HG02970 (cell line): Measurements from ENCODE around the gene SPARC.

Experiments used
- ATAC-seq: cut with Tn5 transposase; IDR thresholded peaks from one replicate; pipeline ENCODE4 v1.9.1; 2021; ENCODE audit warnings: mild to moderate bottlenecking, moderate library complexity, moderate number of reproducible peaks; ENCODE audit not compliant: unreplicated experiment, low FRiP score

The SPARC gene

DNA sequence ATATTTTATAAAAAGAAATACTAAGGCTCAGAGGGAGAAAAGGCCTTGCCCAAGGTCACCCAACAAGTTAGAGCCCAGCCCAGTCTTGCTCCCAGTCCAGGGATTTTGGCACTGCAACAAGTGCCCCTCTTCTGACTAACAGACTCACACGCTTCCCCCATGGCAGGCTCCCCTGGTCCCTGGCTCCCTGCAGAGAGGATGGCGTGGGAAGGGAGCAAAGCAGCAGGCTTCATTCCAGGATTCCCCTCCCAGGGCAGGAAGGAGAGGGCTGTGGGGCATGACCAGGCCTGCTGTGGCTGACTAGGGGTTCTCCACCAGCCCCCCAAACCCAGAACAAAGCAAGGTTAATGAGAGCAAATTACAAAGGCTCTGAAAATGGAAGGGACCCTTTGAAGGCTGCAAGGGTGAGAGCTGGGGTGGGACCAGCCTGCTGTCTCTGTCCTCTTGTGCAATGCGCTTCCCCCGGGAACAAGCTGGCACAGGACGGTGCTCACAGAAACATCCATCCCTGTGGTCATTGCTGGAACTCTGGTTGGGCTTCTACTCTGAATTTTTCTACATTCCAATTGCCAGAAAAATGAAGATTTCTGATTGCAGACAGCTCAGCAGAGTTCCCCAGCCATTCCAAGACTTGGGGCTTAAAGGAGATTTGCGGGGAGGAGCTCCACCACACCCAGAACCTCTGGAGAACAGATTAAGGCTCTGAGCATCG, 58.4 kb downstream of the SPARC start:
- ATAC-seq = no peak

DNA sequence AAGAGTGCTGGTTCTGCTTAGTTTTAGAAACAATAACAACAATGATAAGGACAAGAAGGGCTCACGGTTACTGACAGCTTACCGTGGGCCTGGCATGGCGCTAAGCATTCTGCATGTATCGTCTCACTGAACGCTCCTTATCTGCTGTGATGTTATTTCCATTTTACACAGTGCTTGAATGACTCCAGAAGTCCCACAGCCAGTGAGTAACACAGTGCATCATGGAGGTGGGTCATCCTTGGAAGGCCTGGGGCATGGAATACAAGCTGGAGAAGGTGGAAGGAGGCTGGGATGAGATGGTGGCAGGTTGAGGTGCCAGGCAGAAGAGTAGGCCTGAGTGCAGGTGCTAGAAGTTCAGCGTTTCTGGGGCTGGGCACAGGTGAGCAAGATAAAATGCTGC, 59.1 kb downstream of the SPARC start:
- no peak for ATAC-seq

DNA sequence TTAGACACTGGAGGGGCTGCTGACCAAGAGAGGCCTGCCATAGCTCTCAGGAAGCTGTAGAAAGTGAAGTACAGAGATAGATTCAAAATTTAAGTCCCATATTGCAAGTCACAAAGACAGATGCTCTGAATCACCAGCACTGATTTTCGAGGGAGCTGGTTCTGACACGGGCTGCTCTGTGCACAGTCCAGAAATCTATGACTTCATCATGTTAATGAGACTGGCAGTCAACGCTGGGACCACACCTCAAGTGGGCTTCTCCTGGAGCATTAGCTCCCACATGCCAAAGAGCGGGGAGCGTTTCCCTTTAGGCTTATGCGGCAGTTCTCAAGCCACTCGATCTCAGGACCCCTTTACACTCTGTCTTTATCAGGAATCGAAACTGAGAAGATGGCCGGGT, 61.4 kb downstream of the SPARC start:
- ATAC-seq = no peak

DNA sequence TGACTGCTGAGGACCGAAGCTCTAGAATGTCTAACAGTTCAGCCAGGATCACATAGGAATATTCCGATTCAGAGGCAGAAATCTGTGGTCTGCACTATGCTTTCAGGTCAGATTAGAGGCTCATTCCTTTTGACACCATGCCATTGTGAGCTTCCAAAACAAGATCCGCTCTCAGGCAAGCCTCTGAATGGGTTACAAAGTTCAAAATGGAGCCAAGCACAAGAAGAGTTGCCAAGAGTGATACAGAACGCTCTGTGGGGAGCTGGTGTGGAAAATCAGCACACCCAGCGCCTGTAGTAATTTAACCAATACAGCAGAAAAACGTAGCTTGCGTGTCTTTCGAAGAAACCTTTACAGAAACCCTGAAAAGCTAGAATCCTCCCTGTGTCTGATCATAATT, 62.2 kb downstream of the SPARC start:
- no peak for ATAC-seq

DNA sequence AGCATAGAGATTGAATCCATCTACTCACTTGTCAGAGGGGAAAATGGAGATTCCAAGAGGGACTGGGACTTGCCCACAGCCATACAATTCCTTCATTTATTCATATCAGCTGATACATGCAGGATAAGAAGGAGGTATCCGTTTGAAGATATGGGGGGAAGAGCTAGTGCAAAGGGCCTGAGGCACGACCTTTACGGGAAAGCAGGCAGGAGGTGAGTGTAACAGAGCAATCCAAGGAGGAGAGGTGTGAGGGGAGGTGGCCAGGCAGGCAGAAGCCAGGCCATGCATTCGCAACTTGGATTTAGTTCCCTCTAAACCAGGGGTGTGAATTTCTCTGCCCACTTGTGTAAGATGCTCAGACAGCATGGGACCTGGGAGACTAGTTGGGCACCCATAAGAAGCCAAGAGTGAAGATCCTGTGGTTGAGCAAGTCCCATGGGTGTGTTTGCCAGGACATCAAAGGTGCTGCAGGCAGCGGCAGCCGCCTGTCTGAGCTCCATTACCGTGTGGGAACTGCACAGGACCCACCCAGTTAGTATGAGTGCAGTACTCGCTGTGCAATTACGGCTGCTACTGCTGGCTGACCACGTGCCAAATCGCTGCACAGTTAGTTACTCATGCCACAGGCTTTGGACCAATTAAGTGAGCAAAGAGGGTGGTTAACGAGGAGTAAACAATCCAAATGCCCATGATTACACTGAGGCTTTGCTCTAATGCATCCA, 64.2 kb downstream of the SPARC start:
- no peak for ATAC-seq

DNA sequence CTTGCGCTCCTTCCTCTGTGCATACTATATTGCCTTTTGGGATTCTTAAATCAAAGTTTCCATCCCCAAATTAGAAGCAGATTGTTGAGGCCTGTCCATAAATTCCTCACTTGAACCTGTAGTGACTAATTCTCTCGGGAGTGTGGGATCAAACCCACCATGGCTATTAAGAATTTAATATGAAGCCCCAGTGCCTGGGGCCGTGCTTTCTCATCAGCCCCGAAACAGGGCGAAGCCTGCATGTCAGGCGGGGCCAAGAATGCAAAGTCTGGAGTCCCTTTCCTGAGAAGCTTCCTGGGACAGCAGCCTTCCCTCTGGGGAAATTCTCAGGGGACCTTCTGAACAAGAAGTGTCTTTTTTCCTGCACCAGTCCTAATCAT, 66.3 kb downstream of the SPARC start:
- ATAC-seq = no peak

DNA sequence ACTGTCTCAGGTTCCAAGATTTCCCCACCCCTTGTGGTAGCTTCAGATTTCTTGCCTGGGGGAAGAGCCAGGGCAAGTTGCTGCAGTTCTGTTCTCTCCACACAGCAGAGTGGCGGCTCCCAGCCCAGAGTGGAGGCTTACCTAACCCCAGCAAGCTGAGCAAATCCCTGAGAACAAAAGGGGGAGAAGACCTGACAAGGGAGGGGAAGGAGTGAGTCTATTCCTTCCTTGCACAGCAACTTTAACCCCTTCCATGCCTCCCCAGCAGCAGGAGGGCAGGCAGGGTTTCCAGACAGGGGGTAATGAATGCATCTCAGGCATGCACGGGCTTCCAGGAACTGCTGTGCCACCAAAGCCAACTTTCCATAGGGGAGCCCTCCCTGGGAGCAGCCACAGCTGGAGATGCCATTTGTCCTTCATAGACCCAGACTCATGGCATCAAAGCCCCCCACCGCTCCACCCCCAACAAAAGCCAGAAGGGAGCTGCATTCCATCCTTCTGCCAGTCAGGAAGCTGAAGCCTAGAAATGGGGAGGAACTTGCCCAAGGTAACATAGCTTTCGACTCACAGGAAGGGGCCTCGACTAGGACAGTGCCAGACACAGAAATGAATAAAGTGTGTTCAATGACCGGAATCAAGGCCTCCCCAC, 66.8 kb downstream of the SPARC start:
- no peak for ATAC-seq

DNA sequence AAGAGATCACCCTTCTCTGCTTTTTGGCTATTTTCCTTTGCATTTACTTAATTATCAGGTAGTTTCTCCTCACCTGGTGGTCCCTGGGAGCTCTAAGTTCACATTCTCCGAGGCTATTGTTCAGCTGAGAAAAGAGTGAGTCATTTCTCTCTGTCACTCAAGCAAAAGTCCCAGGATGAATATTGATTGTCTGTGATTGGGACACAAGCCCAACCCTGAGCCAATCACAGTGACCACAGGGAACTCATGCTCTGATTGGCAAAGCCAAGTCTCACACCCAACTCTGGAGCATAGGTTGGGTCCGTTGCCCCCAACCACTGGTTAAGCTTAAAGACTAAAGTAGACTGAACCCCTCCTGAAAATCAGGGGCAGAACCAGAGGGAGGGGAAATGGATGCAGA, 67.8 kb downstream of the SPARC start:
- no peak for ATAC-seq

DNA sequence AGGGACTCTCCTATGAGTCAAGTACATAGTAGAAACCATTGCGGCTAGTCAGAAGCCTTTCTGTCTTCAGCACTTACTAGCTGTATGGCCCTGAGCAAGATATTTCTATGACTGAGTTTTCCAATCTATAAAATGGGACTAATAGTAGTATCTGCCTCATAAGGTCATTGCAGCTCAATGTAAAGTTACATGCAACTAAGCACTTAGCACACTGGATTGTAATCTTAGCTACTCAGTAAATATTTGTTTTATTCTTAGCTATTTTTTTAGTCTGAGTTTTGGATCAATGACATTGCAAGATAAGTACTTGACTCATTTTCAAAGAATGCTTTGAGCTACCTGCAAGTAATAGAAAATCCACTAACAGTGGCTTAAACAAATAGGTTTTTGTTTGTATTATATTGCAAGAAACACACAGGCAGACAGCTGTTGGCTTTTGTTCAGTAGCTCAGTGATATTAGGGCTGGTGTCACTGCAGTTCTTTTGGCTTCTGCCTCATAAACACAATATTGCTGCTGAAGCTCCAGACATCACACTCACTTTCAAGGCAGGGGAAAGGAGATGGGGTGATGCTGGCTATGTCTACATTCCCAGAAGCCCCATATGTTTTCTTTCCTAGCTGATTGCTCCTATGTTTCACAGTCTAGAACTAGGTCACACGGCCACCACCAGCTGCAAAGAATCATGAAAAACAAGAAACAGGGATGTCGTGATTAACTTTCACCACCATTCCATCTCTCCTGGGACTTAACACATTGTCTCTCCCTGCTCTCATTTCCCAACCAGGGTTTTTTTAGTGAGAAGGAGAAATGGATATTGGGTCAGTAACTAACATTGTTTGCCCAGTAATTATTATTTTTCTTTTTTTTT, 68.6 kb downstream of the SPARC start:
- ATAC-seq = no peak

DNA sequence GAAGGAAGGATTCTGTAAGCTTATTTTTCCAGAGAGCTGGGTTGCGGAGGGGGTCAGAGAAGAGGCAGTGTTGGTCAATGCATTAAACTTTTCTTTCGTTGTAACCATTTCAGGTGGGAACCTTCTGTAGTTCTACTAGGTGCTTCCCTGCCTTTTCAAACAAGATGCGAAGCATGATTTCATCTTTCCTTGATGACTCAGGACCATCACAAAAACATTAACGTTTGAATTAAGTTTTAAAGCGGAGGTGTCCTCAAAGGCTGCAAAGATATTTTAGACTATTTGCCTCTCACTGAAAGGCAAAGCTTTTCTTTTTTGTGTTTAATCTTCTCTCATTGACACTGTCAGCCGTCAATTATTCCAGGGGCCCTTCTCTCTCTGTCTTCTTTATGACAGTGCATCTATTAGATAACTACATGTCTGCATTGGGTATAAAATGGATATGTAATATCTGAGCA, 69.3 kb downstream of the SPARC start:
- no peak for ATAC-seq

DNA sequence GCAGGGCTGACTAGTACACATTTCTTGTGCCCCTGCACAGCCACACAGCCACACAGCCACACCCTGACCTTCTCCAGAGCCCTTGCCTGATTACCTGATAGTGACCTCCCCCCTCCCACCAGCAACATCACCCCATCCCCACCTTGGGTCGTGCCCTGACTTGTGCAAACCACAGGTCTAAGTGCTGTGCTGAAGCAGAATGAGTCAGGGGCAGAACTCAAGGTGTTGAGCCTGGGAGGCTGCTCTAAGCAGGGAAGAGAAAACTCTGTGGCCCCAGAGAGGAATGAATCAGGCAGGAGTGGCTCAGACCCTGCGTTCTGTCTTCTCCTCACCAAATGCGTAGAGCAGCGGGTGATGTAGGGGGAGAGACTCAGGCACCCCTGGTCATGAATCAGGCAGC, 71.3 kb downstream of the SPARC start:
- ATAC-seq = no peak

DNA sequence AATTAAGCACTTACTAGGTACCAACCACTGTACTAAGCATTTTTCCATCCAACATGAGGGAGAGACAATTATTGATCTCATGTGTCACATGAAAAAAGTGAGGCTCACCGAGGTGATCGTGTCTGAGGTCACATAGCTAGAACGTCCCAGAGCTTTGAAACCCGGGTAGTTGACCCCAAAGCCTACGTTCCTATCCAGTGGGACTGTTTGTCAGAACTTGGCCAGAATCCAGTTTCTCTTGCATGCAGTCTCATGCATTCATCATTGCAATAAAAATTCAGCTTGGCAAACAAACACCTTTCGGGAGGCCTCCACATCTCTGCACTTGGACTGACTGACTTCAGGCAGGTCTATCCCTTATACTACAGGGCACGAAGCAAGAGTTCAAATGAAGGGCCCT, 72.2 kb downstream of the SPARC start:
- ATAC-seq = no peak

DNA sequence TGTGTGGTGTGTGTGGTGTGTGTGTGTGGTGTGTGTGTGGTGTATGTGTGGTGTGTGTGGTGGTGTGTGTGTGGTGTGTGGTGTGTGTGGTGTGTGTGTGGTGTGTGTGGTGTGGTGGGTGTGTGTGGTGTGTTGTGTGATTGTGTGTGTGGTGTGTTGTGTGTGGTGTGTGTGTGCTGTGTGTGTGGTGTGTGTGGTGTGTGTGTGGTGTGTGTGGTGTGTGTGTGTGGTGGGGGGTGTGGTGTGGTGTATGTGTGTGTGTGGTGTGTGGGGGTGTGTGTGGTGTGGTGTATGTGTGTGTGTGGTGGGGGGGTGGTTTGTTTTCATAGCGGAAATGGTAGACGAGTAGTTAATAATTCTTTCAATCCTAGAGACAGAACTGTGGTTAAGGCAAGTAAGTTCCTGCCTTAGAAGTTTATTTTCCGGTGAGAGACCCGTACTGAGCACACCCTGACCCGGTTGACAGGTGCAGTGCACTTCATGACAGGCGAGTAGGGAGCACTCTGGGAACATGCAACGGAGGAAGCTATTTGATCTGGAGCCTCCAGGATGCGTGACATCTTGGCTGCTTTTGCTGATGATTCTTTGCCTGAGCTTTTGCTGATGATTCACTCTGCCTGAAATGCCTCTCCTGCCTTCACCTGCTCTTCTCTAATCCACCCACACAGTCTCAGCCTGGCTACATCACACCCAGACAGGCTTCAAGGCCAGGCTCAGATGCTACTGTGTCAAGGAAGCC, 73.9 kb downstream of the SPARC start:
- ATAC-seq = no peak

DNA sequence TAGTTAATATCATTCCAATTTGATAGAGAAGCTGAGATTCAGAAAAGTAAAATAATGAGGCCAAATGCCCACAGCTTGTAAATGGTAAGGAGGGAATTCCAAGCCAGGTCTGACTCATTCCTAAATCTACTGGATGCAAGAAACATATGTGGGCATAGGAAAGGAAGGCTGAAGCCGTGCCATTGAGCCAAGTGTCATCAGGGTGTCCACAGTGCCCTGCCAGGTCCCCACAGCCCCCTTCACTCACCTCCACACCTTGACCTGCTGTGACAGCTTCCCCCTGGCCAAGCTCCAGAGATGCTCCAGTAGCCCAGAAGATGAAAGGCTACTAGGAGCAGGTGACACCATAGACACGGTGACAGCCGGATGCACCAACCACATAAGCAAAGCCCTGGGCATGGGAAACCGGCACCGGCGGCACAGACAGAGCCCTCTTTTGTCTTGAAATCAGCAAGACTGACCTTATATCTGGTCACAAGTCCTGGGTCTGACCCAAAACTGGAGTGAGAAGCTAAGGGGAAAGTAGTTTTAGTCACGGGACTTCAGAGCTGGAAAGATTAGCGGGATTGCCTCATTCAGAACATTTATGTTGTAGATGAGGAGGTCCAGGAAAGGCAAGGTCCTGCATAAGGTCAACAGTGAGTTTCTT, 75.5 kb downstream of the SPARC start:
- no peak for ATAC-seq
